Measurements from ENCODE around the gene CTNNA1. TPM values are rescaled to one million over a fixed set of nuclear protein-coding genes. Genes with fewer than 3 reads are reported as not detected.

The CTNNA1 gene, protein sequence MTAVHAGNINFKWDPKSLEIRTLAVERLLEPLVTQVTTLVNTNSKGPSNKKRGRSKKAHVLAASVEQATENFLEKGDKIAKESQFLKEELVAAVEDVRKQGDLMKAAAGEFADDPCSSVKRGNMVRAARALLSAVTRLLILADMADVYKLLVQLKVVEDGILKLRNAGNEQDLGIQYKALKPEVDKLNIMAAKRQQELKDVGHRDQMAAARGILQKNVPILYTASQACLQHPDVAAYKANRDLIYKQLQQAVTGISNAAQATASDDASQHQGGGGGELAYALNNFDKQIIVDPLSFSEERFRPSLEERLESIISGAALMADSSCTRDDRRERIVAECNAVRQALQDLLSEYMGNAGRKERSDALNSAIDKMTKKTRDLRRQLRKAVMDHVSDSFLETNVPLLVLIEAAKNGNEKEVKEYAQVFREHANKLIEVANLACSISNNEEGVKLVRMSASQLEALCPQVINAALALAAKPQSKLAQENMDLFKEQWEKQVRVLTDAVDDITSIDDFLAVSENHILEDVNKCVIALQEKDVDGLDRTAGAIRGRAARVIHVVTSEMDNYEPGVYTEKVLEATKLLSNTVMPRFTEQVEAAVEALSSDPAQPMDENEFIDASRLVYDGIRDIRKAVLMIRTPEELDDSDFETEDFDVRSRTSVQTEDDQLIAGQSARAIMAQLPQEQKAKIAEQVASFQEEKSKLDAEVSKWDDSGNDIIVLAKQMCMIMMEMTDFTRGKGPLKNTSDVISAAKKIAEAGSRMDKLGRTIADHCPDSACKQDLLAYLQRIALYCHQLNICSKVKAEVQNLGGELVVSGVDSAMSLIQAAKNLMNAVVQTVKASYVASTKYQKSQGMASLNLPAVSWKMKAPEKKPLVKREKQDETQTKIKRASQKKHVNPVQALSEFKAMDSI
- total RNA-seq = 586 and 663 TPM in 2 replicates

GRCh38 chr5:138752951-138753793 lies at the start of gene CTNNA1:
Gene CTNNA1 (plus strand): TSS chr5:138753425. CDS start chr5:138781925, 28,500 bp downstream.

GRCh38 chr5:138874771-138875551 lies 121.7 kb downstream of the CTNNA1 start, which contains the start of gene LRRTM2:
Gene LRRTM2 (minus strand): TSS chr5:138875335. CDS start chr5:138874911, 424 bp downstream.

Other genes starting within 250 kb of the CTNNA1 start
- gene ETF1, start 210.2 kb upstream of the CTNNA1 start, total RNA-seq = 101 and 110 TPM in 2 replicates
- 227 and 290 TPM in 2 replicates for gene HSPA9, start 178.0 kb upstream of the CTNNA1 start, total RNA-seq
- under 0.01 TPM in 2 replicates for gene LRRTM2, start 121.9 kb downstream of the CTNNA1 start, total RNA-seq

Measured in endothelial cell of coronary artery (primary cell).